K562 (cell line): ENCODE results near the gene CYSTM1. TPM values are rescaled to one million over a fixed set of nuclear protein-coding genes. Genes with fewer than 3 reads are reported as not detected.

Source experiments
- BHLHE40 ChIP-seq: IDR thresholded peaks from 2 replicates; pipeline ENCODE4 v1.6.1; 2011; ENCODE audit warnings: low read length, improper control_type of control experiment
- DLX4 ChIP-seq: fragments of 250-450 bp; sonication (Bioruptor Pico); IDR thresholded peaks from 2 replicates; pipeline ENCODE4 v1.6.1; 2021; ENCODE audit warnings: mild to moderate bottlenecking
- ETV1 ChIP-seq: fragments of 450-650 bp; conservative IDR thresholded peaks from 2 replicates; pipeline ENCODE4 v1.6.1; 2016; ENCODE audit warnings: missing genetic modification characterization, control low read depth, low read depth, missing compliant biosample characterization
- MAFF ChIP-seq: IDR thresholded peaks from 2 replicates; pipeline ENCODE4 v1.6.1; 2012; ENCODE audit warnings: low read length, improper control_type of control experiment
- MAZ ChIP-seq, 2 experiments: fragments of 450-650 bp in 1 of 2; sonication (generic) in 1 of 2; formaldehyde crosslinking; IDR thresholded peaks in 1 of 2; conservative IDR thresholded peaks in 1 of 2; 2 replicates each; pipeline versions ENCODE4 v1.4.0 to v1.5.0; 2020; ENCODE audit warnings: mild to moderate bottlenecking in 1 of 2, missing genetic modification reagents in 1 of 2
- NFE2 ChIP-seq: IDR thresholded peaks from 2 replicates; pipeline ENCODE4 v1.6.1; 2014; ENCODE audit warnings: antibody characterized with exemption, low read depth
- NFIC ChIP-seq: fragments of 450-650 bp; IDR thresholded peaks from 2 replicates; pipeline ENCODE4 v1.6.1; 2017; ENCODE audit warnings: mild to moderate bottlenecking, inconsistent platforms
- PKNOX1 ChIP-seq: fragments of 450-650 bp; IDR thresholded peaks from 2 replicates; pipeline ENCODE4 v1.6.1; 2016
- RUNX1 ChIP-seq: sonication (generic); IDR thresholded peaks from 2 replicates; pipeline ENCODE4 v1.6.1; 2016; ENCODE audit warnings: antibody characterized with exemption, low read depth
- SPI1 ChIP-seq: IDR thresholded peaks from 2 replicates; pipeline ENCODE4 v1.6.1; 2011; ENCODE audit warnings: low read depth, low read length, control low read depth, borderline replicate concordance
- SRF ChIP-seq, 2 experiments: fragments of 250-450, 450-650 bp in 1 of 2; sonication (Bioruptor Pico) in 1 of 2; sonication (generic) in 1 of 2; formaldehyde crosslinking; IDR thresholded peaks; 2 replicates each; pipeline versions ENCODE4 v1.5.0 to v1.5.1; 2020 to 2022; ENCODE audit warnings: mild to moderate bottlenecking in 1 of 2, missing genetic modification reagents in 1 of 2
- TCFL5 ChIP-seq: fragments of 250-450 bp; sonication (Bioruptor Pico); conservative IDR thresholded peaks from 2 replicates; pipeline ENCODE4 v1.6.1; 2021; ENCODE audit warnings: mild to moderate bottlenecking, moderate library complexity, matching md5 sums
- WHSC1 ChIP-seq: IDR thresholded peaks from one replicate; pipeline ENCODE4 v1.6.1; 2012; ENCODE audit warnings: low read length, control low read depth, inconsistent platforms
- ZNF277 ChIP-seq: fragments of 250-450 bp; sonication (Bioruptor Pico); IDR thresholded peaks from 2 replicates; pipeline ENCODE4 v1.8.0; 2022; ENCODE audit warnings: inconsistent platforms, mild to moderate bottlenecking, moderate library complexity, borderline replicate concordance
- ZNF318 ChIP-seq, 2 experiments: fragments of 450-650 bp; IDR thresholded peaks; 2 replicates each; pipeline ENCODE4 v1.6.1; 2016; ENCODE audit warnings: mild to moderate bottlenecking in 2 of 2, borderline replicate concordance in 1 of 2, low read depth in 1 of 2, moderate library complexity in 1 of 2
- ZNF583 ChIP-seq: fragments of 250-450 bp; sonication (Bioruptor Pico); IDR thresholded peaks from 2 replicates; pipeline ENCODE4 v1.4.0; 2020
- ZNF586 ChIP-seq: fragments of 450-650 bp; formaldehyde crosslinking; conservative IDR thresholded peaks from 2 replicates; pipeline ENCODE4 v1.4.0; 2020; ENCODE audit warnings: mild to moderate bottlenecking, moderate library complexity
- polyA plus RNA-seq, 8 experiments: library from polyadenylated mRNA; depleted of rRNA in 4 of 8; stranded (reverse) in 5 of 8; unstranded in 3 of 8; fragments of >200 nt; fragmentation: Nextera tagmentation in 2 of 8; fragmentation: Illumina TruSeq in 1 of 8; extraction: Ambion mirVana in 2 of 8; extraction: Trizol in 1 of 8; gene quantifications; 2 replicates each; pipeline versions ENCODE4 v1.2.1 to v1.2.3, GENCODE V29; 2011 to 2014; ENCODE audit warnings: inconsistent platforms in 1 of 8, missing spikeins in 1 of 8
- total RNA-seq, 7 experiments: library from RNA; depleted of rRNA in 6 of 7; stranded (reverse); fragments of >200 nt in 6 of 7; fragmentation: Illumina TruSeq in 2 of 7; extraction: Trizol in 2 of 7; gene quantifications; 2 replicates each; pipeline versions ENCODE4 v1.2.1 to v1.2.3, GENCODE V29; 2011 to 2021; ENCODE audit warnings: low replicate concordance in 1 of 7

The CYSTM1 gene
- total and polyA plus RNA-seq, 9 of the 15 experiments (the other 6 are each of a cell fraction or from before 2014, with no cell fraction given) = 76.1 to 422 (median 108) TPM

- no peak for TF ChIP-seq DLX4 (CRISPR knock-in tag)
- TF ChIP-seq MAZ (CRISPR knock-in tag; conservative IDR thresholded peaks at IDR 0.05 in 1 of 2, IDR thresholded peaks at IDR 0.05 in 1 of 2) = peak in 1 of 2 experiments; percentile 41; a peak in 1 of 4 replicates
- TF ChIP-seq ZNF586 (CRISPR knock-in tag) = no peak
- TF ChIP-seq MAFF = no peak
- no peak for TF ChIP-seq RUNX1
- no peak for TF ChIP-seq TCFL5 (CRISPR knock-in tag)
- TF ChIP-seq ZNF277 = no peak
- TF ChIP-seq NFE2 = no peak
- TF ChIP-seq SPI1 = no peak
- peak in 1 of 2 experiments; percentile 70; a peak in 2 of 4 replicates for TF ChIP-seq ZNF318 (IDR thresholded peaks at IDR 0.05; ENCODE audit: borderline replicate concordance in 1 of 2, low read depth in 1 of 2)
- 0 out of 2 replicates have a peak, but pooled peaks have one; percentile 31 for TF ChIP-seq BHLHE40
- no peak for TF ChIP-seq ZNF583 (CRISPR knock-in tag)
- peak; percentile 94 to 99 for TF ChIP-seq SRF (CRISPR knock-in tag; IDR thresholded peaks at IDR 0.05)
- no peak for TF ChIP-seq ETV1
- TF ChIP-seq NFIC = no peak
- TF ChIP-seq WHSC1 = no peak
- peak; percentile 52 for TF ChIP-seq PKNOX1
Observed at GRCh38 chr5:140261403-140262171, 86.6 kb downstream of the CYSTM1 start (continued).
